Effector CD8-positive, alpha-beta T cell (primary cell): ENCODE data around the gene NEDD4.
"Not testable (repeated sequence)": the region's sequence is repeated elsewhere in the genome, so short reads cannot be mapped to it uniquely, and the experiment has no call there.

Experiments
- DNase-seq: peaks from one replicate; lab custom pipeline; 2025; lab: John Stamatoyannopoulos, UW

Gene NEDD4

GRCh38 chr15:55894399-55894965 is 98.9 kb downstream of the NEDD4 start:
- no peak for DNase-seq

GRCh38 chr15:55893852-55894251 is 99.6 kb downstream of the NEDD4 start:
- DNase-seq = no peak

- DNase-seq = no peak
Measured at GRCh38 chr15:55891196-55891595, 102.2 kb downstream of the NEDD4 start.

GRCh38 chr15:55884223-55884622 is 109.2 kb downstream of the NEDD4 start:
- DNase-seq = no peak

- no peak for DNase-seq
Measured at GRCh38 chr15:55879181-55879580, 114.2 kb downstream of the NEDD4 start.

- no peak for DNase-seq
Measured at GRCh38 chr15:55873024-55873720, 120.2 kb downstream of the NEDD4 start.

GRCh38 chr15:55872471-55872870 is 120.9 kb downstream of the NEDD4 start:
- DNase-seq = no peak

- DNase-seq = no peak
Measured at GRCh38 chr15:55869660-55870059, 123.8 kb downstream of the NEDD4 start.

- DNase-seq = no peak
Measured at GRCh38 chr15:55868707-55869106, 124.7 kb downstream of the NEDD4 start.

GRCh38 chr15:55868291-55868690 is 125.1 kb downstream of the NEDD4 start:
- not testable (repeated sequence) for DNase-seq

- DNase-seq = no peak
Measured at GRCh38 chr15:55863911-55864310, 129.5 kb downstream of the NEDD4 start.

- DNase-seq = no peak
Measured at GRCh38 chr15:55861115-55861514, 132.3 kb downstream of the NEDD4 start.

- no peak for DNase-seq
Measured at GRCh38 chr15:55860468-55860867, 132.9 kb downstream of the NEDD4 start.

GRCh38 chr15:55859681-55860080 is 133.7 kb downstream of the NEDD4 start:
- DNase-seq = no peak

- no peak for DNase-seq
Measured at GRCh38 chr15:55858661-55859060, 134.8 kb downstream of the NEDD4 start.

GRCh38 chr15:55856506-55857164 is 136.8 kb downstream of the NEDD4 start:
- DNase-seq = no peak

GRCh38 chr15:55853134-55853533 is 140.3 kb downstream of the NEDD4 start:
- no peak for DNase-seq

- peak; percentile 2 for DNase-seq
Measured at GRCh38 chr15:55846116-55846707, 147.2 kb downstream of the NEDD4 start.

GRCh38 chr15:55842897-55843296 is 150.5 kb downstream of the NEDD4 start:
- not testable (repeated sequence) for DNase-seq

- no peak for DNase-seq
Measured at GRCh38 chr15:55835866-55836265, 157.5 kb downstream of the NEDD4 start.

- no peak for DNase-seq
Measured at GRCh38 chr15:55834331-55834730, 159.1 kb downstream of the NEDD4 start.

- DNase-seq = no peak
Measured at GRCh38 chr15:55829826-55830225, 163.6 kb downstream of the NEDD4 start.

GRCh38 chr15:55827955-55828354 is 165.5 kb downstream of the NEDD4 start:
- no peak for DNase-seq
